T-helper 22 cell (primary cell): ENCODE data around the gene GJC2.

Experiments used
- DNase-seq: peaks from one replicate; pipeline ENCODE4 v3.0.0-alpha.2; 2020; ENCODE audit warnings: low read depth

The GJC2 gene

GRCh38 chr1:228158151-228159007 lies 8.6 kb downstream of the GJC2 start:
- DNase-seq, result no peak

GRCh38 chr1:228159008-228159665 lies 9.4 kb downstream of the GJC2 start:
- DNase-seq, result no peak

DNA sequence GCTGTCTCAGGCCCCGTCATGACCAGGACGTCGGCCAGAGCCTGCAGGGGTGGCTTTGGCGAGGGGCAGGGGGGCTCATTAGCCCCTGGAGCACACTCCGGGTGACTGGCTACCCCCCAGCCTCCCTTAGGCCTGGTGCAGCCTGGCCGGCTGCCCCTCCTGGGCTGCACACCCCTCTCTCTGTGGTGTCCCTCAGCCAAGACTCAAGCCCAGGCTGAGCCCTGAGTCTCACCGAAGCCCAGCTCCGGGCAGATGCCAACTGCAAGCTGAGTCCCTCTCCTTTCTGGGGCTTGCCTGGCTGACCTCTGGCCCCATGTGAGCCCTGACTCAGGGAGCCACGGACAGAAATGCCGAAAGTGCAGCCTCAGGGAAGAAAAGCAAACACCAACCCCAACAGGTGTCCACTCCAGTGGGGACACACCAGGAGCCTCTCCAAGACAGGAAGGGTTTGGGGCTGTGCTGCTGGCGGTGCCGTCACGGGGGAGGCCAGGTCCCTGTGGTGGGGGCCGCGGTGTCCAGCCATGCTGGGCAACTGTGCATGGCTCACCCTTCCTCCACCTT lies 10.6 kb downstream of the GJC2 start:
- no peak for DNase-seq

DNA sequence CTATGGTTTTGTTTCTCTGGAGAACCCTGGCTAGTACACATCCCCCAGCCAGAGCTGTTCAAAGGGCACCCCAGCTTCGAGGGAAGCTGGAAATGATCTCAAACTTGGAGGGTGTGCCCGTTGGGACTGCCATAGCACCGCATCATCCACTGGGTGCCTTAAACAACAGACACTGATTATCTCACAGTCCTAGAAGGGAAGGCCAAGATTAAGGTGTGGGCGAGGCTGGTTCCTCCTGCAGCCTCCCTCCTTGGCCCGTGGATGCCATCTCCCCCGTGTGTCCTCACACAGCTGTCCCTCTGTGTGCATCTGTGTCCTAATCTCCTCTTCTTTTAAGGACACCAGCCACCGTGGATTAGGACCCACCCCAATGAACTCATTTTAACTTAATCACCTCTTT lies 11.6 kb downstream of the GJC2 start:
- DNase-seq, result no peak

GRCh38 chr1:228161866-228162265 lies 12.1 kb downstream of the GJC2 start:
- no peak for DNase-seq

DNA sequence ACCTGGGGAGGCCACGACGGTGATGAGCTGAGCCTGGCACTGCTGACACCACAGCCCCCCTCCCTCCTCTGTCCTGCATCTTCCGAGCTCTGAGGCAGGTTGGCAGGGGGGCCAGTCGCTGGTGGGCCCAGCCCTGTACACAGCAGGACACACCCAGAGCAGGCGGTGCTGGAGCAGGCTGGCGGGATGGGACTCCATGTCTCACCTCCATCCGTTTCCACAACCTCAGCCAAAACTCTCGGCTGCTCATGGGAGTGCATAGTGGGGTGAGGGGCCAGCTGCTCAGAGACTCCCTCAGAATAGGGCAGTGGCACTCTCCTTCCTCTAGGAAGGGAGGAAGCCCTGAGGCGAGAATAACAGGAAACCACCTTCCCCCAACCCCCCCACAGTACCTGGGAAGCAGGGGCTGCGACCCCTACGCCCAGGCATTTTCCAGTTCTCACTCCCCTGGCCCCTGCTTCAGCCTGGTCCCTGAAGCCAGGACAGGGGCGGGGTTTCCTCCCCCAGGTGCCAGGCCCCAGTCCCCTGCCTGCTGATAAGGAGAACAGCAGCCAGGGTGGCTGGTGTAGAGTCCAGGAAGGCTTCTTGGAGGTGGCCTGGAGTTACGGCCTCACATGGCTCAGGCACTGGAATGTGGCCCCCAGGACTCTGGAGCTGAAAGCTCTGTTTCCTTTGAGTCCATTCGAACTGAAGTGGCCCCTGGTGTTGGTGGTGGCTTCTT lies 12.7 kb downstream of the GJC2 start:
- DNase-seq, result no peak

DNA sequence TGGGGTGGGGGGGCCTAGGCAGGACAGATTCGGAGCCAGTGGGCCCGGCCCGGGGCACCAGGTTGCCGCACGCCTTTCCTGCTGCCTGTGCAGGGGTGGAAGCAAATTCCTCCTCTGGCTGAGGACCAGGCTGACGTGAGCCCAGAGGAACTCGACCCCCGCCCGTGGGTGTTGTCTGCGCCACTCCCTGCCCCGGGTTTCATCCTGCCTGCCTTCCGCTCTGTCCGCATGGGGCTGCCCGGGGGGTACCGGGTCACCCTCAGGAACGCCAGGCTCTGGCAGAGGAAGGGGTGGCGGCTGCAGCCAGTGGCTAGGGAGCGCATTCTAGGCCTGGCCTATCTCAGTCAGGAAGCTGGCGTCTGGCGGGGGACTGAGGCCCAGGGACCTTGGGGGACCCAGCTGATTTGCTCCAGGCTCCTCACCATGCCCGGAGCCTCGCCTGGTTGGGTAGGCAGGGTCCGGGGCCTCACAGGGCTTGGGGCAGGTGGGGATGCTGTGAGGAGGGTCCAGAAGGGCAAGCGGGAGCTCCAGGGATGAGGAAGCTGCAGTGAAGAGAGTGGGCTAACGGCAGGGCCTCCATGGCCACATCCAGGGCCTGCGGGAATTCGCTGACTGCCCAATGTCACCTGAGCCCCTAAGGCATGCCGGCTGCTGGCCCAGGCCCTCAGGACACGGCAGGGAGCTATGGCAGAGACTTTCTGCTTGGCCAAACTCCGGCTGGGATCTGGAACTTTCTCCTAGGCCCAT lies 13.4 kb downstream of the GJC2 start:
- no peak for DNase-seq

GRCh38 chr1:228163776-228164519 lies 14.2 kb downstream of the GJC2 start:
- DNase-seq, result no peak

DNA sequence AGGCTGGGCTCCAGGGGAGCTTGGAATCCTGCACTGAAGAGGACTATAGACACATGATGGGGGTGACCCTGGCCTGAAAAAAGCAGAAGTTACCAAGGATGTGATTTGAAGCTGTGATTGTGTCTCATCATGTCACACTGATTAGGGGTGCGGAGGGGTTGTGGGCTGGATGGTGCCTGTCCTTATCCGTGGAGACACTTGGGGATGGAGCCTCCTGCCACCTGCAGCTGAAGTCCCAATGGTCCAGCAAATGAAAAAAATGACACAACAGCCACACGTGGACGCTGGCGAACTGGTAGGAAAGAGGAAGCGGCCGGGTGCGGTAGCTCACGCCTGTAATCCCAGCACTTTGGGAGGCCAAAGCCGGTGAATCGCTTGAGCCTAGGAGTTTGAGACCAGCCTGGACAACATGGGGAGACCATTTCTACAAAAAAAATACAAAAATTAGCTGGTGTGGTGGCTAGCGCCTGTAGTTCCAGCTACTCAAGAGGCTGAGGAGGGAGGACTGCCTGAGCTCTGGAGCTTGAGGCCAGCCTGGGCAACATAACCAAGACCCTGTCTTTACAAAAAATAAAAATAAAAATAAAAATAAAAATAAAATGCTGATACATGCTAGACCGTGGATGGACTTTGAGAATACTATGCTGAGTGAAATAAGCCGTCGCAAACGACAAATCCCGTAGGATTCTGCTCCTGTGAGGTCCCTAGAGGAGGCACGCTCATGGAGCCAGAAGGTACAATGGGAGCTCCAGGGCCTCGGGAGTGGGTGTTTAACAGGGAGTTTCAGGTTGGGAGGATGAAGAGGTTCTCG lies 15.0 kb downstream of the GJC2 start:
- no peak for DNase-seq

DNA sequence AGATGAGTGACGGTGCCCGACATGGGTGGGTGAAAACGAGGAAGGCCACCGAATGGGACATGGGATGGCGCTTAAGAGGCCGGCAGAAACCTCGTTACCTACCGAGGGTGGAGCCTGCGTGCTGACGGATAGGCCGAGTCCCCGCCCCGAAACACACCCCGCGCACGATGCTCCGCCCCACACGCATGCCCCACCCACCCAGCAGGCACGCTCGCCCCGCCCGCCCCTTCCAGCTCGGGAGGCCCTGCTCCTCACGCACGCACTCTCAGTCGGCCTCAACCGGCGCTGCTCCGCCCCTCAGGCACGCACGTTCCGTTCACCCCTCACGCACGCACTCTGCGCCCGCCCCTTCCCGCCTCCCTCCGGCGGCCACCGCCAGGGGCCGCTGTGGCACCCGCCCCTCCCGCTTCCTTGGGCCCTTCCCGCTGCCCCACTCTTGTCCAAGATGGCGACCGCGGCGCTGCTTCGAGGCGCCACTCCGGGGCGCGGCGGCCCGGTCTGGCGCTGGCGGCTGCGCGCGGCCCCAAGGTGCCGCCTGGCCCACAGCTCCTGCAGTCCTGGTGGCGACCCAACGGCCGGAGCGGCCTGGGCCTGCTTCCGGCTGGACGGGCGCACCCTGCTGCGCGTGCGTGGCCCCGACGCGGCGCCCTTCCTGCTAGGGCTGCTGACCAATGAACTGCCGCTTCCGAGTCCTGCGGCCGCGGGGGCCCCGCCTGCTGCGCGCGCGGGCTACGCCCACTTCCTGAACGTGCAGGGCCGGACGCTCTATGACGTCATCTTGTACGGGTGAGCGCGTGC lies 15.8 kb downstream of the GJC2 start, which contains the start of gene IBA57:
Gene IBA57, plus strand, starts transcription at position 433 of the 798 bp plus-strand sequence. Its CDS starts 13 bp downstream, at position 446.
- DNase-seq, result peak; percentile 100

DNA sequence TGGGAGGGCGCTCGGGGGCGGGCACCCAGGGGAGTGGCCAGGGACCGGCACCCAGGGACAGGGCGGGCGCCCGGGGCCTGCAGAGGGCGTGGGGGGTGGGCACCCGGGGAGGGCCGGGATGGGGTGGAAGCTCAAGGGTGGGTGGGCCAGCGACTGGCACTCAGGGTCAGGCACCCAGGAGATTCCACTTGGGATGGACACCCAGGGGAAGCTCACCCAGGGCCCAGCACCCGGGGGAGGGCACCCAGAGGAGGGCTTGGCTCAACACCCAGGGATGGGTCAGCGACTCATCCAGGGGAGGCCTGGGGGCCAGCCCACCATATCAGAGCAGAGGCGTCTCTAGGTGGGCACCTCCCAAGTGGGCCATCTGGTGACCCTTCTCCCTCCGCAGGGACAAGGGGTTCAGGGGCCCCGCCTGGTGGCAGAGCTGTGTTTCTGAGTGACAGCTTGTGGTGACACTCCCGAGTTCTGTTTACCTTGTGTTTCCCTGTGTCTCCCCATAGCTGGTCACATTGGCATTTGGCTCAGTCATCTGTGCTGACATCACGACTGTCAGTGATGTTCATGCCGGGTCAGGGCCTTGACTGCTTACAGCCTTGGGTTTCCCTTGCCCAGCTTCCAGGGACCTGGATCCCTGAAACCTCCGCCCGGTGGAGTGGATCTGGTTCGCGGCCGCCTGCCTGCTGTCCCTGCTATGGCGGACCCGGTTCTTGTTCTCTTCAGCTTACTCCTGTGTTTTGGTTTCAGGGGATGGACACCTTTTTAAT lies 16.6 kb downstream of the GJC2 start:
- peak; percentile 48 for DNase-seq

DNA sequence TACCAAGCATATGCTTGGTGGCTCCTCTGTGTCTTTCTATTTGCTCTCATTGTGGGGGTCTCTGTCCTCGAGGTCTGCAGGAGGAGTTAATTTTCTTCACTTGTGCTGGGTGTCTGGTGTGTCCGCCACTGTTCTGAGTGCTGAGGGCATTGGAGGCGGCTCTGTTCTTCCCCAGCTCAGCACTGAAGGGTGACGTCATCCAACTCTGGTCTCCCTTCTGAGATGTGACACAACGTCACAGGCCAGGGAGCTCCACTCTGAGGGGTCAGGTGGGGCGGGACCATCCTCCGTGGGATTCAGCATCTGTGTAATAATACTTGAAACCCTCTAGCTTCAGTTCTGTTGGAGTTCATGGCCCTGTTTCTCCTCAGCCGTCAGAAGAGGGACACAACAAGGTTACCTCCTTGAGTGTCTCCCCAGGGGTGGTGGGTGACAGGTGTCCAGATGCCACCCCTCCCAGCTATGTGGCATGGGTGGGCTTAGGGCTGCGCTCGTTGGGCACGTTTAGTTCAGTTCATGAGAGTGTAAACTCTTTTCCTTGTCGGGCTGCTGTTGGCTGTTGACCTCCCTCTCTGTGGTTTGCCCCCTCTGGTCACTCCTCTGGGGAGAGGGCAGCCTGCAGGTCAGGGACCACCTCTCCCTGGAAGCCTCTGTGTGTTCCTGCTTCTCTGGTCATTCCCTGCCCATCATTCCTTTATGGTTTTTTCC lies 19.0 kb downstream of the GJC2 start:
- no peak for DNase-seq

- DNase-seq, result no peak
These were observed 19.6 kb downstream of the GJC2 start for GRCh38 chr1:228169345-228169744.

GRCh38 chr1:228170666-228171065 lies 20.9 kb downstream of the GJC2 start:
- no peak for DNase-seq

GRCh38 chr1:228171221-228171891 lies 21.6 kb downstream of the GJC2 start:
- DNase-seq, result no peak

DNA sequence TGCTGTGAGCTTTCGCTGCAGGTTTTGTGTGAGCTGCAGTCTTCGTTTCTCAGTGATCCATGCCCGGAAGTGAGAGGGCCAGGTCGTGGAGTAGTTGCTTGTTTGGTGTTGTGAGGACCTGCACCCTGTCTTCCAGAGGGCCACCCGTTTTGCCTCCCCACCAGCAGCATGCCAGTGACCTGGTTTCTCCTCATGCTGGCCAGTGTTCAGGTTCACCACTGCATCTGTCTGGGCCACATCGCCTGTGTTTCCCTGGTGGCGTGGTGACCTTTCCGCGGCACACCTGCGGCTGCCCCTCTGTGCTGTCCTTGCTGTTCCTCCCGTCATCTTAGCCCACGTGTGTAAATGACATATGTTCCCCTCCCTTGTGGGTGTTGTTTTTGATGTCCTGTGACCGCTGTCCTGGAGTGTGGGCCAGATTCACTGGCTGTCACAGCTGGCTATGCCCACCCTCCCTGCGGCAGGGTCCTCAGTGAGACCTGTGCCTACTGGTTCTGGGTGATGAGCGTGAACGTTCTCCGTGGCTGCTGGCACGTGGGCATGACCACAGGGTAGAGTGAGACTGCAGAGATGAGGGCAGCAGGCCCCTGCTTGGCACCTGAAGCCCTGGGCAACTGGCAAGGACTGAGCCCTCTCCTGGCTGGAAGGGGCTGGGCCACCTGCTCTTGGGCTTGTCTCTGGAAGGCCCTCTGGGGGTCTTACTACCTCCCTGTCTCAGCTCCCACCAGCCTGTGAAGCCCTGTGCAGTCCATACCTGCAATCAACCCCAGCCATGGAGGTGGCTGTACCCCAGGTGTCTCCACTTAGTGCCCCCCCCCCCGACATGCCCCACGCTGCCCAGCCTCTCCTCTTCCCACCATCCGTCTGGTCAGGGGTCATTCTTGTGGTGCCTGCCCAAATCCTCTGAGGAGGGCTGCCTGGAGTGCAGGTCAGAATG lies 23.1 kb downstream of the GJC2 start:
- DNase-seq, result no peak
